Measurements from ENCODE around the gene GPR132. TPM values are rescaled to one million over a fixed set of nuclear protein-coding genes. Genes with fewer than 3 reads are reported as not detected.

GPR132 gene
- total and polyA plus RNA-seq, 2 experiments from 2014 or later, result 0.14 TPM; not detected in 1

DNA sequence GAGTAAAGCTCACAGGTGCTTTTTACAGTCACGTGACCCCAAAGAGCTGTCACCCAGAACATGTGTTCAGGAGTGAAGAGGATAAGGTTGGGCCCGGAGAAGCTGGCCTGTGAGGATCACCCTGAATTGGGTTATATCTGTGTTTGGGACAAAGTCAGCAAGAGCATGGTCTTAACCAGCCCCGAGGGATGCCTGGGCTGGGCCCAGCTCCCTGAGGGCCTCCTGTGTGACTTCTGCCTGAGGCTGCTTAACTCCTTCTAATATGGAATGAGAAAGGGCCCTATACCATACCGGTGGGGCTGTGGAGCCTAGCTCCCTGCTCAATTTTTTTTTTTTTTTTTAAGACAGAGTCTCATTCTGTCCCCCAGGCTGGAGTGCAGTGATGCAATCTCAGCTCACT is 46.8 kb downstream of the GPR132 start:
- Histone ChIP-seq H3K4me3 (0 out of 2 replicates have a peak overlapping the region, but pooled peaks have one; percentile 17), H3K4me1 (ENCODE audit: insufficient read depth) (peaks cover 43% of the 10 kb centered on the region), H3K27me3 (ENCODE audit: insufficient read depth) (no peaks in the 10 kb centered on the region), H4K20me1 (replicated peaks; ENCODE audit: insufficient read depth) (peaks cover 66% of the 10 kb centered on the region), H3K27ac (ENCODE audit: low read depth) (no peak overlapping the region), H2AFZ (no peak overlapping the region), H3K4me2 (peak overlapping the region; percentile 57; the same call in 1 of the 2 replicates), H3K9me2 (ENCODE audit: insufficient read depth) (no peaks in the 10 kb centered on the region), H3F3A (replicated peaks; ENCODE audit: low read depth) (peaks cover 5% of the 10 kb centered on the region; the same call in 1 of the 2 replicates), H3K36me3 (ENCODE audit: insufficient read depth) (no peaks in the 10 kb centered on the region), H3K79me2 (replicated peaks; ENCODE audit: insufficient read depth) (peaks cover 87% of the 10 kb centered on the region)
- no peak for DNase-seq (ENCODE audit: low spot score)
- peaks cover 73% of the 10 kb centered on the region for H3K4me1 Mint-ChIP-seq
- H3K36me3 Mint-ChIP-seq (ENCODE audit: low read depth), result peaks cover 28% of the 10 kb centered on the region
- no peaks in the 10 kb centered on the region for H3K9me3 Mint-ChIP-seq
- TF ChIP-seq CREB1 (CRISPR knock-in tag; IDR thresholded peaks at IDR 0.05; ENCODE audit: low read depth) (no peak), ZNF331 (CRISPR knock-in tag; IDR thresholded peaks at IDR 0.05; ENCODE audit: low read depth) (no peak), STAT1 (IDR thresholded peaks at IDR 0.05; ENCODE audit: unreplicated experiment) (no peak), POLR2AphosphoS5 (IDR thresholded peaks at IDR 0.05; ENCODE audit: low read depth) (no peak), ZNF114 (CRISPR knock-in tag; IDR thresholded peaks at IDR 0.05) (no peak), JUNB (IDR thresholded peaks at IDR 0.05; ENCODE audit: unreplicated experiment) (no peak)
- TF ChIP-seq, protein P1, sequence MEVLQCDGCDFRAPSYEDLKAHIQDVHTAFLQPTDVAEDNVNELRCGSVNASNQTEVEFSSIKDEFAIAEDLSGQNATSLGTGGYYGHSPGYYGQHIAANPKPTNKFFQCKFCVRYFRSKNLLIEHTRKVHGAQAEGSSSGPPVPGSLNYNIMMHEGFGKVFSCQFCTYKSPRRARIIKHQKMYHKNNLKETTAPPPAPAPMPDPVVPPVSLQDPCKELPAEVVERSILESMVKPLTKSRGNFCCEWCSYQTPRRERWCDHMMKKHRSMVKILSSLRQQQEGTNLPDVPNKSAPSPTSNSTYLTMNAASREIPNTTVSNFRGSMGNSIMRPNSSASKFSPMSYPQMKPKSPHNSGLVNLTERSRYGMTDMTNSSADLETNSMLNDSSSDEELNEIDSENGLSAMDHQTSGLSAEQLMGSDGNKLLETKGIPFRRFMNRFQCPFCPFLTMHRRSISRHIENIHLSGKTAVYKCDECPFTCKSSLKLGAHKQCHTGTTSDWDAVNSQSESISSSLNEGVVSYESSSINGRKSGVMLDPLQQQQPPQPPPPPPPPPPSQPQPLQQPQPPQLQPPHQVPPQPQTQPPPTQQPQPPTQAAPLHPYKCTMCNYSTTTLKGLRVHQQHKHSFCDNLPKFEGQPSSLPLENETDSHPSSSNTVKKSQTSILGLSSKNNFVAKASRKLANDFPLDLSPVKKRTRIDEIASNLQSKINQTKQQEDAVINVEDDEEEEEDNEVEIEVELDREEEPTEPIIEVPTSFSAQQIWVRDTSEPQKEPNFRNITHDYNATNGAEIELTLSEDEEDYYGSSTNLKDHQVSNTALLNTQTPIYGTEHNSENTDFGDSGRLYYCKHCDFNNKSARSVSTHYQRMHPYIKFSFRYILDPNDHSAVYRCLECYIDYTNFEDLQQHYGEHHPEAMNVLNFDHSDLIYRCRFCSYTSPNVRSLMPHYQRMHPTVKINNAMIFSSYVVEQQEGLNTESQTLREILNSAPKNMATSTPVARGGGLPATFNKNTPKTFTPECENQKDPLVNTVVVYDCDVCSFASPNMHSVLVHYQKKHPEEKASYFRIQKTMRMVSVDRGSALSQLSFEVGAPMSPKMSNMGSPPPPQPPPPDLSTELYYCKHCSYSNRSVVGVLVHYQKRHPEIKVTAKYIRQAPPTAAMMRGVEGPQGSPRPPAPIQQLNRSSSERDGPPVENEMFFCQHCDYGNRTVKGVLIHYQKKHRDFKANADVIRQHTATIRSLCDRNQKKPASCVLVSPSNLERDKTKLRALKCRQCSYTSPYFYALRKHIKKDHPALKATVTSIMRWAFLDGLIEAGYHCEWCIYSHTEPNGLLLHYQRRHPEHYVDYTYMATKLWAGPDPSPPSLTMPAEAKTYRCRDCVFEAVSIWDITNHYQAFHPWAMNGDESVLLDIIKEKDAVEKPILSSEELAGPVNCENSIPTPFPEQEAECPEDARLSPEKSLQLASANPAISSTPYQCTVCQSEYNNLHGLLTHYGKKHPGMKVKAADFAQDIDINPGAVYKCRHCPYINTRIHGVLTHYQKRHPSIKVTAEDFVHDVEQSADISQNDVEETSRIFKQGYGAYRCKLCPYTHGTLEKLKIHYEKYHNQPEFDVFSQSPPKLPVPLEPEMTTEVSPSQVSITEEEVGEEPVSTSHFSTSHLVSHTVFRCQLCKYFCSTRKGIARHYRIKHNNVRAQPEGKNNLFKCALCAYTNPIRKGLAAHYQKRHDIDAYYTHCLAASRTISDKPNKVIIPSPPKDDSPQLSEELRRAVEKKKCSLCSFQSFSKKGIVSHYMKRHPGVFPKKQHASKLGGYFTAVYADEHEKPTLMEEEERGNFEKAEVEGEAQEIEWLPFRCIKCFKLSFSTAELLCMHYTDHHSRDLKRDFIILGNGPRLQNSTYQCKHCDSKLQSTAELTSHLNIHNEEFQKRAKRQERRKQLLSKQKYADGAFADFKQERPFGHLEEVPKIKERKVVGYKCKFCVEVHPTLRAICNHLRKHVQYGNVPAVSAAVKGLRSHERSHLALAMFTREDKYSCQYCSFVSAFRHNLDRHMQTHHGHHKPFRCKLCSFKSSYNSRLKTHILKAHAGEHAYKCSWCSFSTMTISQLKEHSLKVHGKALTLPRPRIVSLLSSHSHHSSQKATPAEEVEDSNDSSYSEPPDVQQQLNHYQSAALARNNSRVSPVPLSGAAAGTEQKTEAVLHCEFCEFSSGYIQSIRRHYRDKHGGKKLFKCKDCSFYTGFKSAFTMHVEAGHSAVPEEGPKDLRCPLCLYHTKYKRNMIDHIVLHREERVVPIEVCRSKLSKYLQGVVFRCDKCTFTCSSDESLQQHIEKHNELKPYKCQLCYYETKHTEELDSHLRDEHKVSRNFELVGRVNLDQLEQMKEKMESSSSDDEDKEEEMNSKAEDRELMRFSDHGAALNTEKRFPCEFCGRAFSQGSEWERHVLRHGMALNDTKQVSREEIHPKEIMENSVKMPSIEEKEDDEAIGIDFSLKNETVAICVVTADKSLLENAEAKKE (CRISPR knock-in tag; IDR thresholded peaks at IDR 0.05), result no peak
- TF ChIP-seq, protein P2, sequence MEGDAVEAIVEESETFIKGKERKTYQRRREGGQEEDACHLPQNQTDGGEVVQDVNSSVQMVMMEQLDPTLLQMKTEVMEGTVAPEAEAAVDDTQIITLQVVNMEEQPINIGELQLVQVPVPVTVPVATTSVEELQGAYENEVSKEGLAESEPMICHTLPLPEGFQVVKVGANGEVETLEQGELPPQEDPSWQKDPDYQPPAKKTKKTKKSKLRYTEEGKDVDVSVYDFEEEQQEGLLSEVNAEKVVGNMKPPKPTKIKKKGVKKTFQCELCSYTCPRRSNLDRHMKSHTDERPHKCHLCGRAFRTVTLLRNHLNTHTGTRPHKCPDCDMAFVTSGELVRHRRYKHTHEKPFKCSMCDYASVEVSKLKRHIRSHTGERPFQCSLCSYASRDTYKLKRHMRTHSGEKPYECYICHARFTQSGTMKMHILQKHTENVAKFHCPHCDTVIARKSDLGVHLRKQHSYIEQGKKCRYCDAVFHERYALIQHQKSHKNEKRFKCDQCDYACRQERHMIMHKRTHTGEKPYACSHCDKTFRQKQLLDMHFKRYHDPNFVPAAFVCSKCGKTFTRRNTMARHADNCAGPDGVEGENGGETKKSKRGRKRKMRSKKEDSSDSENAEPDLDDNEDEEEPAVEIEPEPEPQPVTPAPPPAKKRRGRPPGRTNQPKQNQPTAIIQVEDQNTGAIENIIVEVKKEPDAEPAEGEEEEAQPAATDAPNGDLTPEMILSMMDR (conservative IDR thresholded peaks at IDR 0.05; ENCODE audit: low read depth in 2 of 2), result no peak
- peaks cover 25% of the 10 kb centered on the region for H3K27me3 Mint-ChIP-seq (ENCODE audit: insufficient read depth, low read depth, poor library complexity)
- ATAC-seq, result no peak
- H3K4me3 Mint-ChIP-seq, result peak overlapping the region; percentile 95; the same call in 2 of the 3 replicates
- no peak overlapping the region for H3K27ac Mint-ChIP-seq
